GM12891 (cell line): ENCODE measurements around the gene PLA2R1.

Source experiments
- PAX5 ChIP-seq: IDR thresholded peaks from 2 replicates; pipeline ENCODE4 v1.6.1; 2011; ENCODE audit warnings: low read length, moderate library complexity, mild to moderate bottlenecking; ENCODE audit not compliant: insufficient read depth, severe bottlenecking
- POLR2A ChIP-seq: IDR thresholded peaks from 2 replicates; pipeline ENCODE4 v1.6.1; 2011; ENCODE audit warnings: low read depth, low read length, control low read depth
- POLR2AphosphoS5 ChIP-seq: IDR thresholded peaks from 2 replicates; pipeline ENCODE4 v1.6.1; 2011; ENCODE audit warnings: low read depth, low read length, control low read depth
- TAF1 ChIP-seq: IDR thresholded peaks from 2 replicates; pipeline ENCODE4 v1.6.1; 2011; ENCODE audit warnings: low read depth, low read length, control low read depth

GRCh38 chr2:160029270-160029628, 33.2 kb downstream of the PLA2R1 start:
- no peak for TF ChIP-seq POLR2A
- TF ChIP-seq POLR2AphosphoS5, result no peak
- TF ChIP-seq TAF1, result no peak
- no peak for TF ChIP-seq PAX5
